Activated T-cell treated with anti-CD3 and anti-CD28 coated beads, Interleukin-2, amount 50 U/mL, for 24 hours (primary cell): ENCODE data around the gene KLF1.
"Not testable (repeated sequence)": the region's sequence is repeated elsewhere in the genome, so short reads cannot be mapped to it uniquely, and the experiment has no call there.

ENCODE experiments used
- DNase-seq: peaks from one replicate; pipeline ENCODE4 v3.0.0-alpha.2; 2020
- H3K27ac Mint-ChIP-seq: 2 replicates; pipeline ENCODE4 v1.8.0; 2020; ENCODE audit warnings: mild to moderate bottlenecking, mixed read lengths
- H3K27me3 Mint-ChIP-seq: 2 replicates; pipeline ENCODE4 v1.8.0; 2020; ENCODE audit warnings: mixed read lengths
- H3K36me3 Mint-ChIP-seq: 2 replicates; pipeline ENCODE4 v1.8.0; 2020; ENCODE audit warnings: low read depth, mixed read lengths
- H3K4me1 Mint-ChIP-seq: 2 replicates; pipeline ENCODE4 v1.8.0; 2020; ENCODE audit warnings: low read depth, mixed read lengths
- H3K4me3 Mint-ChIP-seq: 2 replicates; pipeline ENCODE4 v1.8.0; 2020; ENCODE audit warnings: mild to moderate bottlenecking, moderate library complexity, mixed read lengths
- H3K9me3 Mint-ChIP-seq: 2 replicates; pipeline ENCODE4 v1.8.0; 2020; ENCODE audit warnings: mixed read lengths

Gene KLF1

GRCh38 chr19:12913011-12913561, 26.1 kb upstream of the KLF1 start:
- no peak overlapping the region for H3K27ac Mint-ChIP-seq
- H3K36me3 Mint-ChIP-seq, result no peaks in the 10 kb centered on the region
- peaks cover 20% of the 10 kb centered on the region for H3K4me1 Mint-ChIP-seq

GRCh38 chr19:12912571-12912970, 25.6 kb upstream of the KLF1 start:
- Mint-ChIP-seq H3K36me3 (no peaks in the 10 kb centered on the region), H3K27ac (no peak overlapping the region), H3K9me3 (no peaks in the 10 kb centered on the region), H3K4me3 (no peak overlapping the region), H3K27me3 (no peaks in the 10 kb centered on the region), H3K4me1 (peaks cover 20% of the 10 kb centered on the region)
- DNase-seq, result no peak

More at GRCh38 chr19:12913011-12913561, 26.1 kb upstream of the KLF1 start:
- Mint-ChIP-seq H3K9me3 (no peaks in the 10 kb centered on the region), H3K4me3 (no peak overlapping the region), H3K27me3 (no peaks in the 10 kb centered on the region)
- DNase-seq, result no peak

DNA sequence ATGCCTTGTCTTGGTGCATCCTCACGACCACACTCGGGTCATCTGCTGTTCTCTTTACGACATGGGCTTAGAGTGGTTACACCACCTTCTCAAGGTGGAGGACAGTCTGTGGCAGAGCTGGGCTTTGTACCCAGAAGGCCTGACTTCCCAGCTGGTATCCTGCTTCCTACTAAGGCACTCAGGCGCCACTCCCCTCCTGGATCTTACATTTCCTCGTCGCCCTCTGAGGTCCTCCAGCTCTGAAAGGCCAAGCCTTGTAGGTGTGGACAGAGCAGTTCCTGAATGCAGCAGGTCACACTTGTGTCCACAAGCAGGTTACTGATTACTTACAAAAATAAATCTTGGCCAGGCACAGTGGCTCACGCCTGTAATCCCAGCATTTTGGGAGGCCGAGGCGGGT, 20.2 kb upstream of the KLF1 start:
- DNase-seq, result no peak
- no peak overlapping the region for H3K27ac Mint-ChIP-seq
- peaks cover 1% of the 10 kb centered on the region for H3K4me1 Mint-ChIP-seq
- H3K4me3 Mint-ChIP-seq, result no peak overlapping the region
- H3K27me3 Mint-ChIP-seq, result no peaks in the 10 kb centered on the region
- H3K9me3 Mint-ChIP-seq, result no peaks in the 10 kb centered on the region
- H3K36me3 Mint-ChIP-seq, result peaks cover 22% of the 10 kb centered on the region

- no peak overlapping the region for H3K4me3 Mint-ChIP-seq
- peaks cover 70% of the 10 kb centered on the region for H3K36me3 Mint-ChIP-seq
- H3K27me3 Mint-ChIP-seq, result no peaks in the 10 kb centered on the region
- no peak for DNase-seq
- H3K9me3 Mint-ChIP-seq, result no peaks in the 10 kb centered on the region
- peaks cover 13% of the 10 kb centered on the region for H3K4me1 Mint-ChIP-seq
- H3K27ac Mint-ChIP-seq, result peak overlapping the region; percentile 80
These were observed 13.0 kb upstream of the KLF1 start for GRCh38 chr19:12899891-12900518.

GRCh38 chr19:12896460-12896859, 9.5 kb upstream of the KLF1 start:
- Mint-ChIP-seq H3K9me3 (no peaks in the 10 kb centered on the region), H3K36me3 (peaks cover 82% of the 10 kb centered on the region), H3K27ac (no peak overlapping the region), H3K4me3 (no peak overlapping the region), H3K4me1 (peaks cover 25% of the 10 kb centered on the region), H3K27me3 (no peaks in the 10 kb centered on the region)
- no peak for DNase-seq

DNA sequence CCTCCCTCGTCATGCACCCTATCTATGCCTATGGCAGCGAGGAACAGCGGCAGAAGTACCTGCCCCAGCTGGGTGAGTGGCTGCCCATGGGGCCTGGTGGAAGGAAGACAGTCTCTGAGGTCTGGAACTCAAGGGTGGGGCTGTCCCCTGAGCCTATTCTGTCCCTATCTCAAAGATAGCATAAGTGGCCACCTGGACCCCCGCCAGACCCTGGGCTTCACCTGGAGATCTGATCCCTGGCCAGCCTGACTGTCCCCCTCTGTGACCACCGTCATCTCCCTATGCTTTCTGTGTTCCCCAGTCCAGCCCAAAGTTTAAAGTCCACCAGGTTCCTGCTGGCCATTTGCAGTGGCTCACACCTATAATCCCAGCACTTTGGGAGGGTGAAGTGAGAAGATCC, 6.6 kb upstream of the KLF1 start:
- Mint-ChIP-seq H3K27me3 (no peaks in the 10 kb centered on the region), H3K36me3 (peaks cover 67% of the 10 kb centered on the region), H3K9me3 (no peaks in the 10 kb centered on the region), H3K4me1 (peaks cover 25% of the 10 kb centered on the region), H3K27ac (peak overlapping the region; percentile 13), H3K4me3 (no peak overlapping the region)
- DNase-seq, result no peak

GRCh38 chr19:12891553-12892021, 4.6 kb upstream of the KLF1 start:
- peaks cover 25% of the 10 kb centered on the region for H3K4me1 Mint-ChIP-seq
- H3K27me3 Mint-ChIP-seq, result no peaks in the 10 kb centered on the region
- H3K9me3 Mint-ChIP-seq, result no peaks in the 10 kb centered on the region
- peaks cover 47% of the 10 kb centered on the region for H3K36me3 Mint-ChIP-seq
- no peak for DNase-seq
- peak overlapping the region; percentile 99 for H3K4me3 Mint-ChIP-seq
- peak overlapping the region; percentile 97 for H3K27ac Mint-ChIP-seq

GRCh38 chr19:12890787-12891552, 4.0 kb upstream of the KLF1 start, which contains the start of gene GCDH:
Gene GCDH, plus strand, starts transcription at chr19:12891160. Its CDS starts 145 bp downstream, at chr19:12891305.
- Mint-ChIP-seq H3K4me1 (peaks cover 28% of the 10 kb centered on the region), H3K9me3 (no peaks in the 10 kb centered on the region), H3K36me3 (peaks cover 41% of the 10 kb centered on the region), H3K27ac (peak within 1 kb of the TSS; percentile 97), H3K4me3 (peak within 1 kb of the TSS; percentile 99), H3K27me3 (no peaks in the 10 kb centered on the region)
- peak; percentile 94 for DNase-seq

GRCh38 chr19:12890299-12890786, 3.3 kb upstream of the KLF1 start:
- H3K27me3 Mint-ChIP-seq, H3K9me3 Mint-ChIP-seq, DNase-seq: not testable (repeated sequence)
- peak overlapping the region; percentile 97 for H3K27ac Mint-ChIP-seq
- H3K36me3 Mint-ChIP-seq, result peaks cover 35% of the 10 kb centered on the region
- H3K4me3 Mint-ChIP-seq, result peak overlapping the region; percentile 99
- H3K4me1 Mint-ChIP-seq, result peaks cover 29% of the 10 kb centered on the region

DNA sequence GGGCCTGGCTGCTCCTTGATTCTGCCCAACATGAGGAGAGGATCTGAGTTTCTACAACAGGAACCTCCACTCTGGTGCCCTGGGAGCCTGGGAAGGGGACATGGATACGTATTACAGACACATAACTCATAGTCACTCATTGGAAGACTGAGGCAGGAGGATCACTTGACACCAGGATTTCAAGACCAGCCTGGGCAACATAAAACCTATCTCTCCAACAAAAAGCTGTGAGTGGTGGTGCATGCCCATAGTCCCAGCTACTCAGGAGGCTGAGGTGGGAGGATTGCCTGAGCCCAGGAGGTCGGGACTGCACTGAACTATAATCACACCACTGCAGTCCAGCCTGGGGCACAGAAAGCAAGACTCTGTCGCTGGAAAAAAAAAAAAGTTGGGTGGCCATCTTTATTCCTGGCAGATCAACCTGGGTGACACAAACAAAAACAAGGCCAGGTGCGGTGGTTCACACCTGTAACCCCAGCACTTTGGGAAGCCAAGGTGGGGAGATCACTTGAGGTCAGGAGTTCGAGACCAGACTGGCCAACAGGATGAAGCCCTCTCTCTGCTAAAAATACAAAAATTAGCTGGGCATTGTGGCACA, 1.1 kb upstream of the KLF1 start:
- Mint-ChIP-seq H3K27ac (no peak overlapping the region), H3K36me3 (peaks cover 13% of the 10 kb centered on the region), H3K27me3 (no peaks in the 10 kb centered on the region), H3K4me3 (no peak overlapping the region), H3K9me3 (peaks cover 2% of the 10 kb centered on the region), H3K4me1 (peaks cover 34% of the 10 kb centered on the region)
- DNase-seq, result no peak

GRCh38 chr19:12886651-12886968, 391 bp downstream of the KLF1 start:
- H3K27ac Mint-ChIP-seq, result no peak overlapping the region
- H3K27me3 Mint-ChIP-seq, result no peaks in the 10 kb centered on the region
- H3K9me3 Mint-ChIP-seq, result peaks cover 2% of the 10 kb centered on the region
- peaks cover 35% of the 10 kb centered on the region for H3K4me1 Mint-ChIP-seq
- DNase-seq, result no peak
- peaks cover 7% of the 10 kb centered on the region for H3K36me3 Mint-ChIP-seq
- H3K4me3 Mint-ChIP-seq, result peak overlapping the region; percentile 52

DNA sequence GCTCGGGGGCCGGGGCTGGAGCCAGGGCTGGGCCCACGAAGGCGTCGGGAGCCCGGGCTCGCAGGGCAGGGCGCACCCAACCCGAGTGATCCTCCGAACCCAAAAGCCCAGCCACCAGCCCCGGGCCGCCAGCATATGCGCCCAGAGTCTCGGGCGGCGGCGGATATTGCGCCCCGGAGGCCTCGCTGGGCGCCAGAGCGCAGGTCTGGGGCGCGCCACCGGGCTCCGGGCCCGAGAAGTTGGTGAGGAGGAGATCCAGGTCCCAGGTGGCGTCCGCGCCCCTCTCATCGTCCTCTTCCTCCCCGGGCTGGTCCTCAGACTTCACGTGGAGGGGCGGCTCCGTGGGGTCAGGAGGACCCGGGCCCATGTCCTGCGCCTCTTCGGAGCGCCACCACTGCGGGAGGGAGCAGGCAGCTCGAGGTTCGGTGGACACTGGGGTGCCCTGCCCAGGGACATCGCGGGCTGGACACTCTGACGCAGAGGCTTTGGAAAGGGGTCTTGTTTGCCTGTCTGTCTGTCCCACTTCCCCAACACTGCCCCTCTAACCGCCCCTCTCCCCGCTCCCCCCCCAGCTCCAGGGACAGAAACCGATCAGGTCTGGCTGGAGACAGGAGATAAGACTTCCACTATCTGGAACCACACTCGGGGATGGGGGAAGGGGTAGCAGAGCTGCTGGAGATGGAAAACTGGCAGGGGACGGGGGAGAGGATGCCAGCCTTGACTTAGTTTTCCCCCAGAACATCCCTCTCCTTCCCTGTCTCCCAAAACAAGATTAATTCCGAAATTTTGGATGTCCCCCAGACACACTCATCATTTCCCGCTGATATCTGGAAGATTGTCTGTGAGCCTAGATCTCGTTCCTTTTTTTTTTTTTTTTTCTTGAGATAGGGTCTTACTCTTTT, 1.0 kb downstream of the KLF1 start:
- H3K36me3 Mint-ChIP-seq, result peaks cover 1% of the 10 kb centered on the region
- no peak overlapping the region for H3K27ac Mint-ChIP-seq
- H3K4me3 Mint-ChIP-seq, result peak overlapping the region; percentile 52

DNA sequence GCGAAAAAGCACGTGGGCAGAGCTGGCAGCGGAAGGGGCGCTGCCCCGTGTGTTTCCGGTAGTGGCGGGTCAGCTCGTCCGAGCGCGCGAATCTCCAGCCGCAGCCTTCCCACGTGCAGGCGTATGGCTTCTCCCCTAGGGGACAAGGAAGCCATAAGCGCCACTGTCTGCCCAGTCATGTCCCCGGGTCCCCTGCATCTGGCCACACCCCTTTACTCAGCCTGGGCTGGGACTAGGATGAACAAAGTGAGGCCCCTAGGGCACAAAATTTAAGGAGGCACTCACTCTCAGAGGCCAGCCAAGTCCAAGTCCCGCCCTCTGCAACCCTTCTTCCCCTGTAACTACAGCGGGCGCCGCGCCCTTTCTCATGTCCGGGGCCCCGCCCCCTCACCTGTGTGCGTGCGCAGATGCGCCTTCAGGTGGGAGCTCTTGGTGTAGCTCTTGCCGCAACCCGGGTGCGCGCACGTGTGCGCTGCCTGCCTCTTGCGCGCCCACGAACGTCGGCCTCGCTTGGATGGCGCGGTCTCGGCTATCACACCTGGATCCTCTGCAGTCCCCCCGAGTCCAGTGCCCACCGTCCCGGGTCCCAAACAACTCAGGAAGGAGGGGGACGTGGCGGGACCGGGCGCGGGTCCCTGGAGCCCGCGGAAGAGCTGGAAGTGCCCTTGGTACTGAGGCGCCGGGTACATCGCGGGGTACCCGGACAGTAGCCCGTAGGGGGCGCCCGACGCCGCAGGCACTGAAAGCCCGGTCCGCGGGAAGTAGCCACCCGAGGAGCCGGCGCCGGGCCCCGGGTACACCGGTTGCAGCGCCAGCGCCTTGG, 1.9 kb downstream of the KLF1 start:
- DNase-seq, result peak; percentile 93
- Mint-ChIP-seq H3K36me3 (peaks cover 2% of the 10 kb centered on the region), H3K27me3 (no peaks in the 10 kb centered on the region), H3K27ac (peak overlapping the region; percentile 86), H3K9me3 (peaks cover 2% of the 10 kb centered on the region), H3K4me3 (peak overlapping the region; percentile 82), H3K4me1 (peaks cover 34% of the 10 kb centered on the region)

More for the DNA sequence above, 1.0 kb downstream of the KLF1 start:
- no peak for DNase-seq
- H3K4me1 Mint-ChIP-seq, result peaks cover 32% of the 10 kb centered on the region
- peaks cover 2% of the 10 kb centered on the region for H3K9me3 Mint-ChIP-seq
- H3K27me3 Mint-ChIP-seq, result no peaks in the 10 kb centered on the region
